Left ventricle myocardium superior (tissue), 1 donor: ENCODE data around the gene GPR146. TPM values are rescaled to one million over a fixed set of nuclear protein-coding genes. Genes with fewer than 3 reads are reported as not detected.
"Not testable (repeated sequence)": the region's sequence is repeated elsewhere in the genome, so short reads cannot be mapped to it uniquely, and the experiment has no call there.

Experiments used
- ATAC-seq: fragments of 200-7000 bp; cut with Tn5 transposase; one replicate; pipeline ENCODE4 v1.9.1; 2020; ENCODE audit warnings: mild to moderate bottlenecking, moderate library complexity
- DNase-seq: peaks from one replicate; pipeline ENCODE4 v3.0.0-alpha.2; 2020
- intact Hi-C: fragments of 100-400 bp; cut with micrococcal nuclease; formaldehyde crosslinking; loops from one replicate; pipeline ENCODE4 v1.11.0; 2022
- long read RNA-seq: library from polyadenylated mRNA; unstranded; transcript quantifications from one replicate; pipeline ENCODE4 v2.0.0, GENCODE V29; 2021
- total RNA-seq: library from RNA; stranded (reverse); fragmentation: NEBNext Ultra II Directional; extraction: Animal tissue kit (Norgen Biotek cat#: 25700); gene quantifications from one replicate; pipeline ENCODE4 v1.2.1, GENCODE V29; 2021
- donor health status: DM: no; HTN: yes; CAD: no; lungs with severe emphysema.

Gene GPR146
- total RNA-seq: 41.5 TPM
- long read RNA-seq, transcript GPR146-203 (2 exons, 1,053 nt): minor isoform, 6 of 102 reads
- long read RNA-seq, transcript GPR146-201 (2 exons, 1,969 nt): major isoform, 44 of 102 reads
- long read RNA-seq, partial matches to known transcripts: 17 of 102 reads
- long read RNA-seq, other reads (novel, unspliced or antisense): 29 of 102 reads

- DNase-seq (peak; percentile 99), ATAC-seq (peak; percentile 94)
- intact Hi-C loops: no loop called here
These were observed at the start of gene GPR146 for GRCh38 chr7:1044189-1045068. TSS of gene GPR146 (plus strand) at chr7:1044546. CDS start at chr7:1057516, 12,970 bp downstream.

- ATAC-seq (no peak), DNase-seq (no peak)
- intact Hi-C loops: loop anchor here (2.0 kb wide), 1 partner anchor 70 kb away; no protein-coding TSS in a partner anchor
These were observed 49.6 kb upstream of the GPR146 start for GRCh38 chr7:994592-995308.

GRCh38 chr7:995571-995970 is 48.8 kb upstream of the GPR146 start:
- no peak for DNase-seq
- no peak for ATAC-seq
- intact Hi-C loops: loop anchor here (2.0 kb wide), 1 partner anchor 69 kb away; no protein-coding TSS in a partner anchor

GRCh38 chr7:996079-996872 is 48.1 kb upstream of the GPR146 start:
- DNase-seq (no peak), ATAC-seq (no peak)
- intact Hi-C loops: no loop called here

GRCh38 chr7:997404-998395 is 46.6 kb upstream of the GPR146 start:
- no peak for DNase-seq
- ATAC-seq: no peak
- intact Hi-C loops: no loop called here

- DNase-seq (no peak), ATAC-seq (no peak)
- intact Hi-C loops: no loop called here
These were observed 45.0 kb upstream of the GPR146 start for GRCh38 chr7:999149-999879.

GRCh38 chr7:999941-1000935 is 44.1 kb upstream of the GPR146 start:
- intact Hi-C loops: no loop called here
- no peak for DNase-seq
- ATAC-seq: no peak

- intact Hi-C loops, ATAC-seq, DNase-seq: not testable (repeated sequence)
These were observed 43.1 kb upstream of the GPR146 start for GRCh38 chr7:1001069-1001770.

GRCh38 chr7:1002026-1002425 is 42.3 kb upstream of the GPR146 start:
- intact Hi-C loops, ATAC-seq, DNase-seq: not testable (repeated sequence)

- intact Hi-C loops, DNase-seq, ATAC-seq: not testable (repeated sequence)
These were observed 41.9 kb upstream of the GPR146 start for GRCh38 chr7:1002445-1002844.

- intact Hi-C loops: no loop called here
- DNase-seq (no peak), ATAC-seq (no peak)
These were observed 40.1 kb upstream of the GPR146 start for GRCh38 chr7:1004018-1004852.

- intact Hi-C loops: no loop called here
- ATAC-seq (no peak), DNase-seq (no peak)
These were observed 39.0 kb upstream of the GPR146 start for GRCh38 chr7:1005303-1005702.

- no peak for DNase-seq
- ATAC-seq: no peak
- intact Hi-C loops: no loop called here
These were observed 36.4 kb upstream of the GPR146 start for GRCh38 chr7:1007901-1008300.

GRCh38 chr7:1008733-1009363 is 35.5 kb upstream of the GPR146 start:
- intact Hi-C loops: no loop called here
- DNase-seq (no peak), ATAC-seq (no peak)
